ENCODE data around the gene CEP131.

The CEP131 gene

DNA sequence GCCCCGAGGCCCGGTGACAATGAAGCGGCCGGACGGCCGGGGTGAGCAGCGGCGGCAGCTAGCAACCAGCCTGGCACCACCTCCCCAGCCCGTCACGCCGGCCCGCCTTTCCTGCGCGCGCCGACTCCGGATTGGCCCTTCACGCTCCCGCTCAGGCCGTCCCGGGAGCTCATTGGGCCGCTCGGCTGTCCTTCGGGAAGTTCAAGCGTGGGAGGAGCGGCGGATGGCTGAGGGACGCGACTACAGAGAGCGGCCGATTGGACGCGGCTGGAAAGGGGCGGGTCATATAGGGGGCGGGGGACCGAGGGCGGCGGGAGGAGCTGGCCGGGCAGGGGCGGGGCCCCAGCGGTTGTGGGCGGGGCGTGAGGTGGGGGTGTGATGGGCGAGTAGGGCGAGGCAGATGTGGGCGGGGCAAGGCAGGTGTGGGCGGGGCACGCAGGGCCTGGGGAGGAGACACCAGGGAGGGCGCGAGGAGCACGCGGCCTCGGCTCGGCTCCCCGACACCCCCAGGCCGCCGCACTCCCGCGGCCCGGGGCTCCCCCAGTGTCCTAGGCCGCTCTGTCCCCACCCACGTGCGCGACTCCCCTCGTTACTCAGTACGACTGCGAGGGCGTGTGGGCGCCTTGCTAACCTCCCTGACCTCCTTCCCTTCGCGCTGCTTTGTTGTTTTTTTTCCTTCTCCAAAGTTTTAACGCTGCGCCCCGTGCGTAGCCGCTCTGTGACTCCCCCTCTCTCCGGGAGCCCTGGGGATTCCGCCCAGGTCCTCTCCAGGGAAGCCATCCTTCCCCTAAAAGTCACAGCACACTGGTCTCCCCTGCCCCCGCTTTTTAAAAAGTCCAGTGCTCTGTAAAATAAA lies at the start of gene CEP131:
TSS of gene CEP131 (minus strand) at position 60 of the 856 bp plus-strand sequence. CDS start 2,909 bp downstream, outside the sequence.
- peak; percentile 99 for DNase-seq

DNA sequence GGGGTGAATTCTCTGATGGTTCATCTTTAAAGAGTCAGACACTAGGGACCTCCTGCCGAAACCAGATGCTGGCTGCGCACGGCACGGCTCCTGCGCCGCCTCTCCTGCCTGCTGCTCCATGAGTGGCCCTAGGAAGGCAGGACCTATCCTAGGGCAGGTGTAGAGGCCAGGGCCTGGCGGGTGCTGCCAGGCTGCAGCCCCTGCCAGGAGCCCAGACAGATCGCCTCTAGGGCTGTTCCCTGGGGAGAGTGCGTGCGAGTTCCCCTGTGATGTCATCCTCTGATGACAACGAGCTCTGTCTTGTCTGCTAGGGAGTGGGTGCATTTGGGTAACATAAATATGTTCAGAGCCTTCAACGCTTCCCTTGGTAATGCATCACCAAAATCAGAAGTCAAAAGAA lies 48.5 kb upstream of the CEP131 start:
- no peak for DNase-seq

DNA sequence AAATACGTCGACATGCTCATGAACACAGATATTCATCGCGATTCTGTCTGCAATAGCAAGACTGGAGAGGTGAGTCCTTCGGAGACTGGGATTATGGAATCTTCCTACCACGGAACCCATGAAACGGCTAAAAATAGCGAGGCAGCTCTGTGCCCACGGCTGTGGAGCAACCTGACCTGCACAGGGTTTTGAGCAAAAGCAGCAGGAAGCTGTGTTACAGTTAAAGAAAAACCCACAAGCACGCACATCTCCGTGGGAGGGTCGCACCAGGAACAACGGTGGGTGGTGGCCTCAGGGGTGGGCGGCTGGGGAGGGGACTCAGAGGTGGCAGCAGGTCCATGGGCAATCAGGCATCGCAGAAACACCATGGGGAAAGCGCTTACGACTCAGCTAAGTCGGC lies 47.5 kb upstream of the CEP131 start:
- DNase-seq = no peak

DNA sequence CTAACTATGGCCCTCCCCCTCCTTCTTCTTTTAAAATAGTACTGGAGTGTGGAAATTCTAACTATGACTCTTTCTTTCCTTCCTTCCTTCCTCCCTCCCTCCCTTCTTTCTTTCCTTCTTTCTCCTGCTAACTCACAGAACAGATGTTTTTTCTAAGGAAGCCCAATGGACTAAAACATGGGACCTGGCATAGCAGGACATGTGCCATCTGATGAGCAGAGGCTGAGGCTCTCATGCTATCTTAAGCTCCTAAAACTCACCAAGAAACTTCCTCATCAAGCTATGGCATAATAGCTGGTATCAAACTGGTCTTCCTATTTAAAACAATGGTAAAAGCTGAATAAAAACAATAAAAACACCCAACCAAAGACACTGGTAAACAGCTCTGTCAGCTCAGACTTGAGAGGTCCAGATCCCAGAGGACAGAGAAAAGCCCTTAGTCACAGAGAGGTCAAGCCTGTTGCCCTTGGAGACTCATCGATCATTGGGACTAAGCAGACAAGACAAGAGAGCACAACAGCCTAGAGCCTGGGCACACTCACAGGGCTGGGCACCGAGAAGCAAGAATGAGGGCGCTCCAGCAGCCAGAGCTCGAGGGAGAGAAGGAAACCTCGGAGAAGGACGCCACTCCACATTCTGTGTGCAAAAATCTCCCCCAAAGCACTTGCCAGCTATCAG lies 44.8 kb upstream of the CEP131 start:
- no peak for DNase-seq

DNA sequence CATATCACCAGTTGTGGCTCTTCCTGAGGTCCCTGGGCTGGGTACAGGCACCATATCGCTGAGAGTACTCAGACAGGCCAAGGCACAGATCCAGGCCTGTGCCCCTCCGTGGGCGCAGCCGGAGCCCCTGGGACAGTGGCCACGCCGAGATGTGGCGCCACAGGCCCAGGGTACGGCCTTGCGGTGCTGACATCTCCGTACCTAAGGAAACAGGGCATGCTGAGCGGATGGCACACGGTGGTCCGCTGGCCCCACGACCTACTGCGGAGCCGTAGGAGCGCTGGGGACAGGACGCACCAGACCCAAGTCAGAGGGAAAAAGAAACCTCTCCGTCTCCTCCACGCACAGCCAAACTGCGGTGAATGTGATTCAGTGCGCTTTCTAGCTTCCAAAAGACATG lies 42.8 kb upstream of the CEP131 start:
- DNase-seq = no peak

DNA sequence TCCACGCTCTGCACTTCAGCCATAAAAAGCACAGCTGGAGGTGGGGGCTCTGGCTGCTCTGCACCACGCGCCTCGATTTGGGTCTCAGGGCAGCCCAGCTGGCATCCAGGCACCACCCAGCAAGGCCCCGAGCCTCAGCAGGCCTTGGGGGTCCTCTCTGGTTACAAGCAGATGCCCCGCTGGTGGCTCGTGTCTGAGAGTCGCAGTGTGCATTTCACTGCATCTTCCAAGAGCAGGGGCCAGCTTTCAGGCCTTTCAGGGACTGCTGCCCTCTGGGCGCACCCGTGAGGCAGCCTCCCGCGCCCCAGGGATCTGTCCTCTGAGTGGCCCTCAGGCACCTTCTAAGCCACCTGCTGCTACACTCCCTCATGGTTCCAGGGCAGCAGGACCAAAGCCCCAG lies 41.9 kb upstream of the CEP131 start:
- DNase-seq = no peak

DNA sequence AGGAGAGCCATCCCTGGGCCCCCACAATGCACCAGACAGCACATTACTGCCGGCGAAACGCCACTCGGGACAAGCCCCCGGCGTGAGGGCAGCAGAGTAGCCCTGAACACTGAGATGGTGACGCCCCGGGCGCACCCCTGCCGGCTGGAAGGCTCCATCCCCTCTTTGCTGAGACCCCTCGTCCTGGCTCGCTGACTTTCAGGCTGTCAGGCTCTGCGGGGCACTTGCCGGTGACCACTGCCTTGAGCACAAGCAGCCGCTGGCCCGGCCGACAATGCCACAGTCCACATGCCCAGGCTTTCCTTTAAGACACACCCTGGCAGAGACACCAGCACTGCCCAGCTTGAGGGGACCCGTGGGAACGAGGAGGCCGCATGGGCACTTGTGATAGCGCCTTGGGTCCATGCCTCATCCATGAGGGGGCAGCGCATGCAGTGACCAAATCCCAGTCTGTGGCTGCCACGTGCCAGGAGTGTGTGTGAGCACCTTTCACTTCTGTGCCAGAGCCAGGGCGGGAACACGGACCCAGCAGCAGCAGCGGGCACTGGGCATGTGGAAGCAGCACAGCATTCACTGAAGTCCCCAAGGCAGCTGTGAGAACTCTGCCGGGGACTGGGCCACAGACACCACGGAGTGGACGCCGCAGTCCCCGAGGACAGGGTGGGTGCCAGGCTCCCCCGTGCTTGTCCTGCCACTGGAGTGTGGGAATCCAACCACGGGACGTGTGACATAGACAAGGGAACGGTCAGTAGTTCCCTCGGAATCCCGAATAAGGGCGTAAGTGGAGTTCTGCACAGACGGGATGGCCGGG lies 40.8 kb upstream of the CEP131 start:
- no peak for DNase-seq

DNA sequence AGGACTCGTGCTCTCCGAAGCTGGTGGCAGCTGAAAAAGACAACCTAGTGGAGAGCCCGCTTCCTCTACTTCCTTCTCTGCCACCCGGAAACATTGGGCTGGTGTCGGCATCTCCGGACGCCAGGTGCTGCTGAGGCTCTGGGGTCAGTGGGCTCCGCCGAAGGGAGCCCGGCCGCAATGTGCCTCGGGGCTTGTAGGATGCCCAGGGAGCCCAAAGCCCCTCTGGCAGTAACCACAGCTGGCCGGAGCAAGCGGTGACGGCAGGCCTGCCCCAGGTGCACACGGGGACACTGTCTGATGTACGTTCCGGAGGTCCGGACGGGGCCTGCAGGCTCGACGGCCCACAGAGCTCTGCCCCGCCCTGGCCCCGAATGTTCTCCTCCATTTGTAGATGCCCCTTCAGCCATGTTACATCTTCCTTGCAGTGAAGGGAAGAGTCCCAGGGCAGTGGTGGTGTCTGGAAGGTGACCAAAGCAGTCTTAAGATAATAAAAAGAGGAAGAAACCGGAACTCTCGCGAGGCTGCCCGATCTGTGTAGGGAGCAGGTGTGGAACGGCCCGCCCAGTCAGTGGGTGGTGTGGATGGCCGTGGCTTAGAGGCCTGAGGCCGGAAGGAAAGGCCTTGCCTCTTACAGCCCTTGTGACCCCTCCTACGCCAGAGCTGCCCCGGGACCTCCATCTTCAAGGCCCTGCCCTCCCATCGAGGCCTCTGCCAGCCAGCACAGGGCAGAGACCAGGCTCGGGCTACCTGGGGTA lies 39.0 kb upstream of the CEP131 start:
- no peak for DNase-seq

DNA sequence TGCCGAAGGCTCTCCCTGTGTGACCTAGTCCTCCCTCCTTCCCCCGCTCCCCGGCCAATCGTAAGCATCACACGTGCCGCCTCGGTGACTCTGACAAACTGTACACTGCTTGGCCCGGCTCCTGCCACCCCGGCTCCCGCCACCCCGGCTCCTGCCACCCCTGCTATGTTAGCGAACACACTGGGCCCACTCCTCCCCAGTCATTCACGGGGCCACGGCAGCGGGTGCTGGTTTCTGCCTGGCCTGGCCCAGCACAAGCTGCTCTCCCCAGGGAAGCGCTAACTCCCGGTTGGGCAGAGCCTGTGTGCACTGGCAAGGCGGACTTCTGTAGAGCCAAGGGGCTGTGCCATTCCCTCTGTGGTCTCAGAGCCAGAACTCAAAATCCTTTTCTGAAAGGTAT lies 38.3 kb upstream of the CEP131 start:
- DNase-seq = no peak

DNA sequence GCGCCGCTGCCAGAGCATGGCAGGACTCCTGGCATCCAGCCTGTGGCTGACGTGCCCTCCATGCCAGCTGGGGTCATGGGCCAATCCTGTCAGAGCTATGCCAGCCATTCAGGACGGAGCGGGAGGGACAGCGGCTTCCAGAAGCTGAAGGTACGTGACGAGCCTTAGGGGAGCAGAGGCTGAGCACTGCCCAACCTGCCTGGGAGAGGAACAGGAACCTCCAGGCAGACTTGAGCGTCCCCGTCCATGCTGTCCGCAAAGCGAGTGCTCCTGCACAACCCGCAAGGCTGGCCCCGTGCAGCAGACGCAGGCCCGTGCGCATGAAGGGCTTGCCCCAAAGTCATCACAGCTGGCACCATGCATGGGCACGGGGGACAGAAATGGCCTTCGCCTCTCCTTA lies 37.9 kb upstream of the CEP131 start:
- no peak for DNase-seq

DNA sequence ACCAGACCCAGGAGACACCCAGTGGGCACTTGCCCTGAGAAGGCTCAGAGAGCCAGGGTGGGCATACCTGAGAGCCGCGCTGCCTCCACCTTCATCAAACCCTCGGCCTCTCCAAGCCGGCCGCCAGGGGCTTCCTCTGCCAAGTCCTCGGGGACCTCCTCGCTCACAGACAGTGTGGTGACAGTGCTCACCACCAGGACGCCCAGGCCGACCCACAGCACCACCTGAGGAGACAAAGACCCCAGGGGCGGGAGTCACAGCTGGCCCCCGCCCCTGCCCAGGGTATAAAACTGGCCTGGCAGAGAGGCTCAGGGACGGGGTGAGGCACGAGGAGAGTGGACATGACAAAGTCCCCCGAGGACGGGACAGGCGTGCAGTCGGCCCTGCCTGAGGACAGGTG lies 37.4 kb upstream of the CEP131 start:
- DNase-seq = no peak

DNA sequence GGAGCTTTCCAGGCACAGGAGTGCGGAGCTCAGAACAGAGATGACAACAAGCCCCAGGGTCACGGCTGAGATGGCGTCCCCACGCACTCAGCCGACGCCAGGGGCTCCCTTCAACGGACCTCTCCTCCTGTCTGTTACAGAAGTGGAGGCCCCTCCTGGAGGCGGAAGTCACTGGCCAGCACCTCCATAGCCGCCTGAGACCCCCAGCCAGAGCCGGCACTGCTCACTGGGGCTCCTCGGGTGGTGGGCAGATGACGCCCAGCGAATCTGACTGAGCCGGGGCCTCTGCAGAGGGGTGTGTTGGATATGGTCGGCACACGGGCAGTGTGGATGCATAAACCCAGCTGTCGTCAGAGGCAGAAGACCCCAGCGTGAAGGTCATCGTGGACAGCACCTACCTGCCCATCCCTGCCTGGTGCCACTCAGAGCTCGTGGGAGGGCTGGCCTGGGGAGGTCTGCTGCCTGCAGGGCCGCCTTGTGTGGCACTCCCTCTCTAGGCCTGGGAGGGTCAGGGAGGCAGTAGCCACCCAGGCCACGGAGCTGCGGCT lies 36.4 kb upstream of the CEP131 start:
- DNase-seq = no peak

DNA sequence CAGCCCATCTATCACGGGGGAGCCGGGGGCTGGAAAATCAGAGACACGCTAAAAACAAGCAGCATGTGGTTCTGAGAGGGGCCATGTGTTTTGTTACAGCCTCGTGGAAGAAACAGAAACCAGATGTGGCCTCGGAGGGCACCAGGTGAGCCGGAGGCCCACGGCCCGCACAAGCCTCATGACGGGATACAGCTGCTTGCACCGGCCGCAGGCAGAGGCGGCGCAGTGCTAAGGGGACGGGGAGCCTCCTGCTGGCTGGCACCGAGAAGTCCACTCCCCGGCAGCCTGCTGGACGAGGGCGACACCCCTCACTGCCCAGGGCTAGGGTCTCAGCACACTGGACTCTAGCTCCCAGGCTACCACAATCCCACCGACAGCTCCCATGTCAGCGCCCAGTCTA lies 35.5 kb upstream of the CEP131 start:
- no peak for DNase-seq

DNA sequence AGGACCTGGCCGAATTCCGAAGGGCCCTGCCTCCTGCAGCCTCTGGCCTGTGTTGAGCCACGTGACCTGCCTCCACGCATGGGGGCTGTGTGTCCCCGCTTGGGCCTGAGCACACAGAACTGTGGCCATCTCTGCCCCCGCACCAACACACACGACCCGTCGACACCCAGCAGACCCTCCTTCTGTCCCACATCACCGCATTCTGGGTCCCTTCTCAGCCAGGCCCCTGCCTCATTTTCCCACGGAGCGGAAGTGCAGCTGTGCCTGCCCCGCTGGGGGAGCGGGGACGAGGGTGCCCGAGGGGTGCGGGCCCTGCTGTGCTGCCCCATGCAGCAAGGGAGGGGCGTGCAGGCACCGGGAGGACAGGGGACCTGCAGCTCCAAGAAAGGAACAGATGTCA lies 34.8 kb upstream of the CEP131 start:
- no peak for DNase-seq

DNA sequence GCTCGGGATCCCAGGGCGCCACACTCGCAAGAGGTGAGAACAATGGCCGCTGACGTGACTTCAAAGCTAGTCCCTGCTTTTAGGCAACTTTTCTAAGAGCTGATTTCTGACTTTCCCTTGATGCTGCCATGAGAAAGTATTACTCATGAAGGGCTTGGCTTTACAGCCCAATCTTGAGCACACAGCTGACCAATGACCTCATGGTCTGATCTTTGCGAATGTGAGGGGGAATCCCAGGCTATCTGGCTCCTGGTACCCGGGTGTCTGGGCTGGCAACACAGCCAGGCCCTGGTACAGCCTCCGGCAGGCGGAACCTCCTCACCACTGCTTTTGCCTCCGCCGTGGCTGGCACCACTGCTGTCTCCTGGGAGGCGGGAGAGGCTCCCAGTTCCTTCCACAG lies 33.9 kb upstream of the CEP131 start:
- no peak for DNase-seq

DNA sequence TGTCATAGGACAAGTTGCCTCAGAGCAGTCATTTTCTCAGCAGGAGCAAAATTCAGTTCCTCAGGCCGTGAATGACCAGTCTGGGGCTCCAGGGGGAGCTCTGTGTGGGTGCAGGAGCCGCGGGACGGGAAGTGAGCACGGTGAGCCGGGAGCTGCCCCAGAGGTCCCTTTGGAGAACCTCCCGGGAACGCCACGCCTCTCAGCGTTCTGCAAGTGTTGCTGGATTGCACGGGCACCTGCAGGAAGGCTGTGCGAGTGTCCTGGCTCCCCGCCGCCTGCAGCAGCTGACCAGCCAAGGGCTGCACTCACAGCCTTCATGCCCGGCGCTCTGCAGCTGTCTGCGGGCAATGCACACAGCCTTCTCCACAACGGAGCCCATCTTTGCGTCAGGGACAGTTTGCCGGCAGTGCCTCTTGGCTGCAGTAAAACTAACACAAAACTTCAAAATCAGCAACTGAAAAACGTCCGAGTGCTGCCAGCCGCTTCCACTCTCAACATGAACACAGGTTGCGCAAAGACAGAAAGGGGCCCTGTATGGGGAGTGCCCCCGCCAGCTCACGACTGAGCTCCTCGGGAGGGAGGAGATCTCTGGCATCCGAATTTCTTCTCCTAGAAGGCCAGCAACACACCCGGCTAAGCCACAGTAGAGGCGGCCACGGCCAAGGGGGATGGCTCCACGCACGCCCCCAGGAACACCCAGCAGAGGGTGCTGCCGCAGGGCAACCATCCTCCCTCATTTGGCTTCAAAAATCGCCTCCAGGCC lies 32.4 kb upstream of the CEP131 start:
- DNase-seq = no peak

DNA sequence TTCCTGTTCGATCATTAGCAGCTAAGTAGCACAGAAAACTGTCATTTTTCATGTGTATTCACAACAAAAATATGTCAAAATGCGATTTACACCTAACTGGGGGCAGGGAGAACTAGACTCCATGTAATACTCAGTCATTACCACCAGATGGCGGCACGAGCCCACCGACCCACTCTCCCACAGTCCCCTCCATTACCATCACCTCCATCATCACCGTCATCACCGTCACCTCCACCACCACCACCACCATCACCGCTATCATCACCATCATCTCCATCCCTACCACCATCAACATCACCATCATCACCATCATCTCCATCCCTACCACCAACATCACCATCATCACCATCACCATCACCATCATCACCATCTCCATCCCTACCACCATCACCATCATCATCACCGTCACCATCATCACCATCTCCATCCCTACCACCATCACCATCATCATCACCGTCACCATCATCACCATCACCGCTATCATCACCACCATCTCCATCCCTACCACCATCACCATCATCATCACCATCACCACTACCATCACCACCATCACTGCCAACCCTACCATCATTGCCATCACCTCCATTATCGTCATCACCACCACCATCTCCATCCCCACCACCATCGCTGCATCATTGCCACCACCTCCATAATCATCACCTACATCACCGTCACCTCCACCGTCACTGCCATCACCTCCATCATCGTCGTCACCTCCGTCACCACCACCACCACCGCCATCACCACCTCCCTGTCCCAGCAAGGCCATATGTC lies 30.8 kb upstream of the CEP131 start:
- peak; percentile 71 for DNase-seq

DNA sequence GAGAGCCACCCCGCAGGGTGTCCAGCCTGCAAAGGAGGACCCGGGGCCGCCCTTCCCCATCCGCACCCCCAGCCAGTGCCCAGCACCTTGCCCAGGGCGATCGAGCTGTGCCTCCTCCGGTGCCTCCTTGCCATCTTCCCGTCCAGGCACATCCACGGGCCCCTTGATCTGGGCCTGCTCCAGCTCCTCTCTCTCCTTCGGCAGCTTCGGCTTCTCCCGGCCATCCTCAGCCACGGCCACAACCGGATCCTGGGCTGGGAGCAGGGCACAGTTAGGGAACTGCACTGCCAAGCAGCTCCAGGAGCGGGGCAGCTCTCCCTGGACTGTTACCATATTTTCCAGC lies 30.2 kb upstream of the CEP131 start:
- DNase-seq = no peak

DNA sequence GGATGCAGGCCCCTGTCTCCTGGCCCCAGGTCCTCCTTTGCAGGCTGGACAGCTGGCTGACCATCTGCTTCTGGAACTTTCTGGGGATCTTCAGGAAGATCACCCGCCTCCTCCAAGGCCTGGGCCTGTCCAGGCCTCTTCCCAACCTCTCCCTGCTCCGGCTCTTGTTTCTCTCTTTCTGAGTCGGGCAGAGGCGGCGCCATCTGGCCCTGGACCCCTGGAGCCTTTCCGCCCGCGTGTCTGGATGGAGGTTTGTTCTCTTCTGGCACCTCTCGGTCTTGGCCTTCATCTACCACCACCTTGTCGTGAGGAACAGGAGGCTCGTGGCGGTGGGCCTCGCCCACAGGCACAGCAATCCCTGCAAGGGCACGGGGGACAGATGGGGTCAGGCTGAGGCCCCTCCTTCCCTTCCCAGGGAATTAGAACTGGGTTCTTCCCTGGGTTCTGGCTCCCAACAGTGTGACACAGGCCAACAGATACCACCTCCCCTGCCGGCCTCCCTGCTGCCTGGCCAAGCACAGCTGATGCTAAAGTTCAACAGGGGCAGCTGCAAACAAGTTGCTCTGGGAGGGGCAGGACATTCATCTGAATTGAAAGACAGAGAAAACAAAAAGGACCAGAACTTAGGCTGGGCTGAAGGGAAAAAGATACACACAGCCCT lies 29.7 kb upstream of the CEP131 start:
- DNase-seq = no peak

DNA sequence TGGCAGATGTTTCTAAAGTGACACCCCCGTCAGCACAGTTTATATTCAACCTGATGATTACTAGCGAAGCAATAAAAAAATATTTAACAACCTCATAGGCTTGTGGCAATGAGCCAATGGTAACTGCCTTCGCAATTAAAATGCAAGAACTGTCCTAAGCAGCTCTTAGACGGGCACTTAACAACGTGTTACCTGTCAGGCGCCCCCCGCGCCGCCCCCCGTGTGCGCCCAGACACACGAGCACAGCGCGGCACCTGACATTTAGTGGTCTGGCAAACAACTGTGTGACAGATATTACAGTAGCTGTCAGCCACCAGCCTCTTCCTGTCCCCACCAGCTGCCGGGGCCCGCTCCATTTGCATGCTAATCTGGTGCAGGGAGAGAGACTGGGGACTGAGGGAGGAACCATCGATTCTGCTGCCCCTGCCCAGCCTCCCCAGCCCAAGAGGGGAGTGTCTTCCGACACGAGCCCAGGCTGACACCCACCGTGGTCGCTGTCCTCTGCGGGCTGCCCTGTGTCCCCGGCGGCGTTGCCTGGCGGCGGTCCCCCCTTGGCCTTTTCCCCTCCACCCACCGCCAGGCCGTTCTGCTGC lies 29.0 kb upstream of the CEP131 start:
- DNase-seq = no peak
